HG02852 (cell line): ENCODE measurements around the gene MRAP2.
"Not testable (repeated sequence)": the region's sequence is repeated elsewhere in the genome, so short reads cannot be mapped to it uniquely, and the experiment has no call there.

Source experiments
- ATAC-seq: cut with Tn5 transposase; IDR thresholded peaks from one replicate; pipeline ENCODE4 v1.9.1; 2021; ENCODE audit warnings: mild to moderate bottlenecking, moderate library complexity; ENCODE audit not compliant: unreplicated experiment

MRAP2 gene

GRCh38 chr6:84028350-84028749 lies 5.2 kb upstream of the MRAP2 start:
- no peak for ATAC-seq

GRCh38 chr6:84032000-84032399 lies 1.6 kb upstream of the MRAP2 start:
- not testable (repeated sequence) for ATAC-seq

DNA sequence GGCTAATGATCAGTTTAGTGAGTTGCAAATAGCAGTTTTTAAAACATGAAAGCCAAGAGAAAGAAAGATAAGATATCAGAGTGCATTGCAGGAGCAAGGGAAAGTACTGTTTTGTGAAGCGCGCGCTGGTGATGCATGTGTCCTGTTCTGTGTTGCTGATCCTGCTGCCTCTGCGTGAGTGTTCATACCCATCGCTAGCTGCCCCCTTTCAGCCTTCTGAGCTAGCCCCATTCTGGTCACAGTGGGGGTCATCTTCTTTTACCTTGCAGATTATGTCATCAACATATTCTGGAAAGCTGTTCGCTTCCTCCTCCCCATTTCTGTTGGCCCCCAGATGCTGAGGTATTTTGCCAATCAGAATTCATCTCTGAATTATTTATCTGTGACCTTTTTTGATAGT lies 1.9 kb downstream of the MRAP2 start:
- no peak for ATAC-seq

- ATAC-seq, result no peak
Measured at GRCh38 chr6:84037425-84038089, 4.0 kb downstream of the MRAP2 start.

DNA sequence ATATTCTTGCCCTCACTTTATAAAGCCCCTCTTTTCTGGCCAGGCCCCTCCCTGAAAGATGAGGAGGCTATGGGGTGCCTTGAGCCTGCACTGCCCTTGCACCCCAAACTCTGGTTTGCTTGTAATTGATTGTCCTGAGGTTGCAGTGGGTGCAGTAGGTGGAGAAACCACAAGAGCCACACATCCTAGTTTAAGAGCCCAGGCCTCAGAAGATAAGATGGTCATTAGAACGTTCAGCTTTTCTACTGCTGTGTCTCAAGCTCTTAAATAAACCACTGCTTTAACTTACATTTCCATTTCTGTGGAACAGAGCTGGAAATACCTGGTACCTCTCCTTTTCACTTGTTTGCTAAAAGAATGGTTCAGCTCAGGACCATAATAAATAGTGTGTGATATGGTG lies 9.0 kb downstream of the MRAP2 start:
- ATAC-seq, result no peak

DNA sequence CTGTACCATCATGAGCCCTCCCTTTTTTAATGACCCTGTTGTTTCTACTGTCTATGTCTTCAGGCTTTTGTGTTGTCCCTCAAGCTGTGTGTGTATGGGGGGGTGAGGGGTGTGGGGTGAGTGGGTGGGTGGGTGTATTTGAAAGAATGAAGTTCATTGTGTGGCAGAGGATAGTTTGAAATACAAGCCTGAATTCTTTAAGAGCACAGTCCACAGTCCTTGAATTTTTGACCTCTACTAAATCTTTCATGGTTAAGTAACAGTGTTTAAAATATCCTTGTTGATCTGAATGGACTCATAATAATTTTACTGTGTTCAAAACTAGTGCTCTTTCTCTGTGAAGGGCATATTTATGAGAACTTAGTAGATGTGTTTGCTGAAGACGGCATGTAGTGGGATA lies 10.0 kb downstream of the MRAP2 start:
- no peak for ATAC-seq

- no peak for ATAC-seq
Measured at GRCh38 chr6:84046755-84047154, 13.2 kb downstream of the MRAP2 start.

DNA sequence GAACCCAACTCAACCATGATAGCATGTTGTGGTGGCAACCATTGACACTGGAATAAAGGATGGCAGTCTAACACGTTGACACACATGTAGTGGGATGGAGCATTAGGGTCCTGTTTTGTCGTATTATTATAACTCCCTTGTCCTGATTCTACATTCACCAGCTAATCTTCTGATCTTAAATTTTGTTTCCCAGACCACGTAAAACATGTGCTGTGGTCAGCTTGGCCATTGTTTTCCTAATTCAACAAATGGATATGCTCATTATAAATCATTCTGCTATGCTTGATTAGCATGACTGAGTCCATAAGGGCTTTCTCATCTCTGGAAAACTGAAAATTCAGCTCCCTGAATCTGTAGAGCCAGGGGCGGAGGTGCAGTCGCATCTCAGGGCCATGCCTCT lies 15.0 kb downstream of the MRAP2 start:
- ATAC-seq, result no peak

- no peak for ATAC-seq
Measured at GRCh38 chr6:84050408-84050807, 16.8 kb downstream of the MRAP2 start.

DNA sequence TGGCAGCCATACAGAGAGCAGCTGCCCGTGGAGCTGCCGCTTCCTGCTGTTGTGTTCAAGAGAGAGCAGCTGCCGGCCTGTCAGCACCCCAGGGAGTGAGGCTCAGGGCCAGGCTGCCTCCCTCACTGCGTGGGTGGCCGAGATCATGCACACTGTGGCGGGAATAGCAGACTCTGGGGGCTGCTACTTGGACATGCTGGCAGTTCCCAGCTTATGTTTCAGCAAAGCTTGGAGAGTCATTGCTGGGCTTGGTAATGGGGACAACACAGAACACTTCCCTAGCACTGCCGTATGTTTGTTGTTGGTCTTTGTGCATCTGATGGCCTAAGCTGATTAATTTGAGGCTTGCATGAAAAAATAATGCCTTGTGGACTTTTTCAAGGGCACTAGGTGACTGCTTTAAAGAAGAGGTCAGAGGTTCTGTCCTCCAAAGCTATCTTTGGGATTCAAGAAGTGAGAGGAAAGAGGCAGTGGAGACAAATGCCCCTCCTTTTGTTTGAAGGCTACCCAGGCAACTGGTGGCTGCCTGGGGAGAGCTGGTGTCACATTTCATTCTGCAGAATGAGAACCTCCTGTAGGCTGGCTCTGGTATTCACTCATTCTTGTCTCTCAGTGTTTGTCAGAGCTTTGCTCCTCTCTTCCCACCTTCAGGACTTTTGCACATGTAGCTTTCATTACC lies 18.8 kb downstream of the MRAP2 start:
- no peak for ATAC-seq

- no peak for ATAC-seq
Measured at GRCh38 chr6:84052883-84053241, 19.3 kb downstream of the MRAP2 start.

DNA sequence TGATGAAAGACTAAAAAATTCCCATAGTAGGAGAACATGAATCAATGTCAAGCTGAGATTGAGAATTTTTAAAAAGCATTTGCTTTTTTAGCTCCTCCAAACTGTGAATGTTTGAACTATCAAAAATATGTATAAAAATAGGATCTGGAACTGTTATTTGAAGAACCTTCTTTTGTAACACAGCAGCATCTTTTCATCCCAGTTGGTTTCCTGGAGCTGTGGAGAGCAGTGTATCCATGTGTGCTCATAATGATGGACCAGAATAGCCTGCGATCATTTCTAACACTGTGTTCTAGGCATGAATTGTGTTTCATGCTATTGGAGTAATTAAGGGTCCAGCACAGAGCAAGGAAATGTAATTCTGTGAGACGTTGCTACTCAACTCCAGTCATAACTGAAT lies 22.1 kb downstream of the MRAP2 start:
- ATAC-seq, result no peak

DNA sequence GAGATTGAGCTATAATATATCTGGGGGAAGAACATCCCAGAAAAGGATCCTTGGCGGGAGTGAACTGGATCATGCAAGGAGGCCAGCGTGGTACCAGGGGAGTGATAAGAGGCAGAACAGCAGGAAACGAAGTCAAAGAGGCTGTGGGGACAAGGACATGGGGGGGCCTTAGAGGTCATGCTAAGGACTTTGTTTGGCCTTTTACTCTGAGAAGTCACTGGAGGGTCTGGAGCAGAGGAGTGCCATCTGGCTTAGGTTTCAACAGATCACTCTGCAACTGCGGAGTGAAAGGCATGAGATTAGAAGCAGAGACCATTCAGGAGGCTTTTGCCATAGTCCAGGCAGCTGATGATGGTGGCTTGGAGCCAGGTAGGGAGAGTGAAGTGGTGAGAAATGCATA lies 24.3 kb downstream of the MRAP2 start:
- no peak for ATAC-seq

- ATAC-seq, result no peak
Measured at GRCh38 chr6:84059082-84059481, 25.5 kb downstream of the MRAP2 start.

GRCh38 chr6:84061174-84061573 lies 27.6 kb downstream of the MRAP2 start:
- no peak for ATAC-seq

GRCh38 chr6:84061613-84062398 lies 28.2 kb downstream of the MRAP2 start:
- ATAC-seq, result no peak

GRCh38 chr6:84062519-84063154 lies 29.1 kb downstream of the MRAP2 start:
- no peak for ATAC-seq

DNA sequence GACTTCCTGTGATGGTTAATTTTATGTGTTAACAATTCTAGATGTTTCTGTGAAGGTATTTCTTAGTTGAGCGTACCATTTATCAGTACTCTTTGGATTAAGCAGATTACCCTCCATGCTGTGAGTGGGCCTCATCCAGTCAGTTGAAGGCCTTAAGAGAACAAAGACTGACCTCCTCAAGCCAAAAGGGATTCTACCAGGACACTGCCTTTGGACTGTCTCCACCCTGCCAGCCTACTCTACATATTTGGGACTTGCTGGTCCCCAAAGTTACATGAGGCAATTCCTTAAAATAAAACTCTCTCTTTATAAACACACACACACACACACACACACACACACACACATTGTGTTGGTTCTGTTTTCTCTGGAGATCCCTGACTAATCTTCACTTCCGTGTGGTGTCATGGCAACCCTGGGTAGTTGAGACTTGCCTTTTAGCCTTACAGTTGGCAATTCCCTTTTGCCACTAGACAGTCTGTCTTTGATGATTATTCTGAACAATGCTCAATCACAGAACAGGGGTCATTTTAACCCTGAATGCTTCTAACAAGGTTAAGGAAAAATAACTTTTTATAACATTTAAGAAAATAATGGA lies 32.2 kb downstream of the MRAP2 start:
- ATAC-seq, result no peak

DNA sequence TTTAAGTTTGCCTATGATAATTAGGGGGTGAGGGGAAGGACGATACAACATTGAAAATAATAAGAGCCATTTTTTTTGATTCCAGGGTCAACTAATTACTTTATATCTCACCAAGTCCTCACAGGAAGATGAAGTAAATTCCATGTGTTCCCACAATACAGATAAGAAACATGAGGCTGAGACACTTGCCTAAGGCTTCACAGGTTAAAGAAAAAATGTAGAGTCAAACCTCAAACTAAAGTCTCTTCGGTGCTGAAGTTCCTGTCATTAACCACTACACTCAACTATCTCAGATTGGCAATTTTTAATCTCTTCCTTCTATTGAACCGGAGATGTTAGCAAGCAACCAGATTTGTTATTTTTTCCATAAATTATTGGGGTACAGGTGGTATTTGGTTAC lies 33.0 kb downstream of the MRAP2 start:
- no peak for ATAC-seq

- ATAC-seq, result not testable (repeated sequence)
Measured at GRCh38 chr6:84068873-84069272, 35.3 kb downstream of the MRAP2 start.

- ATAC-seq, result no peak
Measured at GRCh38 chr6:84072442-84072997, 38.9 kb downstream of the MRAP2 start.
